Keratinocyte (primary cell): ENCODE measurements around the gene RRAS2. TPM values are rescaled to one million over a fixed set of nuclear protein-coding genes. Genes with fewer than 3 reads are reported as not detected.

Experiments
- DNase-seq: peaks from one replicate; pipeline ENCODE4 v3.0.0-alpha.2; 2011; ENCODE audit warnings: low read depth, missing footprints, low spot score
- FAIRE-seq: peaks from 2 replicates; lab custom pipeline; 2011; peaks lifted over from hg19 to GRCh38; lab: Jason Lieb, UNC
- H2AFZ ChIP-seq: 2 replicates; pipeline ENCODE4 v1.6.0; 2012; ENCODE audit warnings: low read length, control low read depth, inconsistent platforms; ENCODE audit not compliant: control insufficient read depth
- H3K27ac ChIP-seq: 2 replicates; pipeline ENCODE4 v1.5.1; 2011; ENCODE audit warnings: low read length; ENCODE audit not compliant: control insufficient read depth, insufficient read depth
- H3K27me3 ChIP-seq: 3 replicates; pipeline ENCODE4 v1.6.0; 2011; ENCODE audit warnings: low read length; ENCODE audit not compliant: control insufficient read depth, insufficient read depth; ENCODE audit errors: extremely low read depth
- H3K36me3 ChIP-seq, 2 experiments: 2 replicates in 1 of 2; 3 replicates in 1 of 2; pipeline ENCODE4 v1.5.1; 2011; ENCODE audit warnings: low read length in 2 of 2, mild to moderate bottlenecking in 1 of 2; ENCODE audit not compliant: control insufficient read depth in 2 of 2, insufficient read depth in 2 of 2; ENCODE audit errors: extremely low read depth in 1 of 2
- H3K4me1 ChIP-seq: 3 replicates; pipeline ENCODE4 v1.5.1; 2011; ENCODE audit warnings: low read length; ENCODE audit not compliant: control insufficient read depth, insufficient read depth; ENCODE audit errors: extremely low read depth
- H3K4me2 ChIP-seq: 3 replicates; pipeline ENCODE4 v1.6.0; 2011; ENCODE audit warnings: low read depth, low read length; ENCODE audit not compliant: control insufficient read depth, insufficient read depth; ENCODE audit errors: extremely low read depth
- H3K4me3 ChIP-seq, 3 experiments: fragments of 200-600 bp in 1 of 3; sonication (generic) in 1 of 3; 2 replicates in 2 of 3; 3 replicates in 1 of 3; pipeline ENCODE4 v1.5.1; 2011 to 2016; ENCODE audit warnings: low read length in 3 of 3, mild to moderate bottlenecking in 3 of 3, control low read depth in 2 of 3, inconsistent platforms in 1 of 3, low read depth in 1 of 3, mixed read lengths in 1 of 3, mixed run types in 1 of 3, moderate library complexity in 1 of 3; ENCODE audit not compliant: control insufficient read depth in 2 of 3, insufficient read depth in 2 of 3; ENCODE audit errors: extremely low read depth in 1 of 3
- H3K79me2 ChIP-seq: 2 replicates; pipeline ENCODE4 v1.6.0; 2012; ENCODE audit warnings: low read length; ENCODE audit not compliant: control insufficient read depth, insufficient read depth
- H3K9ac ChIP-seq: 3 replicates; pipeline ENCODE4 v1.6.0; 2011; ENCODE audit warnings: low read length; ENCODE audit not compliant: control insufficient read depth, insufficient read depth; ENCODE audit errors: extremely low read depth
- H3K9me1 ChIP-seq: 3 replicates; pipeline ENCODE4 v1.6.0; 2011; ENCODE audit warnings: low read length; ENCODE audit not compliant: control insufficient read depth, insufficient read depth; ENCODE audit errors: extremely low read depth
- H3K9me3 ChIP-seq: 2 replicates; pipeline ENCODE4 v1.5.1; 2012; ENCODE audit warnings: low read depth, low read length; ENCODE audit not compliant: control insufficient read depth
- H4K20me1 ChIP-seq: 3 replicates; pipeline ENCODE4 v1.6.0; 2011; ENCODE audit warnings: low read length; ENCODE audit not compliant: control insufficient read depth, insufficient read depth; ENCODE audit errors: extremely low read depth
- CTCF ChIP-seq, 3 experiments: IDR thresholded peaks in 1 of 3; conservative IDR thresholded peaks in 1 of 3; optimal IDR thresholded peaks in 1 of 3; 2 replicates in 2 of 3; 3 replicates in 1 of 3; pipeline versions ENCODE3 to v1.5.1; 2011; ENCODE audit warnings: low read length in 3 of 3, mild to moderate bottlenecking in 3 of 3, moderate library complexity in 2 of 3, control low read depth in 1 of 3, inconsistent platforms in 1 of 3; ENCODE audit not compliant: insufficient read depth in 2 of 3; ENCODE audit errors: extremely low read depth in 1 of 3
- EZH2 ChIP-seq: IDR thresholded peaks from one replicate; pipeline ENCODE4 v1.6.1; 2012; ENCODE audit warnings: inconsistent platforms, mild to moderate bottlenecking, low read length, moderate library complexity
- dilution Hi-C: fragments of 300-500 bp; cut with MboI; formaldehyde crosslinking; loops from one replicate; pipeline ENCODE4 v1.7.0; 2020; ENCODE audit warnings: low sequenced_read_pairs; ENCODE audit not compliant: extremely low pct_ligation_motif_present
- polyA plus RNA-seq, 5 experiments: library from polyadenylated mRNA; depleted of rRNA in 3 of 5; stranded (reverse) in 3 of 5; stranded (forward) in 1 of 5; unstranded in 1 of 5; fragments of >200 nt; gene quantifications; 1 replicate in 1 of 5; 2 replicates in 3 of 5; 3 replicates in 1 of 5; pipeline versions ENCODE4 v1.2.1 to v1.2.3, GENCODE V29; 2011 to 2012; ENCODE audit warnings: missing spikeins in 2 of 5, low read depth in 1 of 5, low replicate concordance in 1 of 5

Gene RRAS2
- polyA plus RNA-seq, 1 donor (not counting 4 experiments of a cell fraction or from before 2014, with no cell fraction given), result 99.3 TPM

- dilution Hi-C loops, result no loop called here
- H4K20me1 ChIP-seq, result no peaks in the 10 kb centered on the region
- no peak overlapping the region for H3K4me2 ChIP-seq
- H3K4me1 ChIP-seq, result no peaks in the 10 kb centered on the region
- no peak for DNase-seq
- H3K4me3 ChIP-seq, result no peak overlapping the region
- TF ChIP-seq EZH2 (no peak), CTCF (optimal IDR thresholded peaks at IDR 0.05 in 1 of 3, IDR thresholded peaks at IDR 0.05 in 1 of 3, conservative IDR thresholded peaks at IDR 0.05 in 1 of 3; ENCODE audit: extremely low read depth in 1 of 3, insufficient read depth in 2 of 3, low read length in 3 of 3) (no peak)
- H3K27ac ChIP-seq, result no peak overlapping the region
- no peaks in the 10 kb centered on the region for H3K36me3 ChIP-seq
- H3K79me2 ChIP-seq, result no peaks in the 10 kb centered on the region
- H2AFZ ChIP-seq, result no peak overlapping the region
- no peaks in the 10 kb centered on the region for H3K9me3 ChIP-seq
- H3K9ac ChIP-seq, result no peak overlapping the region
- no peak for FAIRE-seq
- H3K9me1 ChIP-seq, result no peaks in the 10 kb centered on the region
- no peaks in the 10 kb centered on the region for H3K27me3 ChIP-seq
Observed at GRCh38 chr11:14366936-14367335, 8.0 kb upstream of the RRAS2 start.

GRCh38 chr11:14364322-14364721 is 5.3 kb upstream of the RRAS2 start:
- dilution Hi-C loops, result no loop called here
- H3K4me3 ChIP-seq, result no peak overlapping the region
- FAIRE-seq, result no peak

More at GRCh38 chr11:14364322-14364721, 5.3 kb upstream of the RRAS2 start:
- Histone ChIP-seq H3K27me3 (no peaks in the 10 kb centered on the region), H3K9ac (no peak overlapping the region), H3K4me1 (peaks cover 5% of the 10 kb centered on the region), H2AFZ (no peak overlapping the region), H3K79me2 (no peaks in the 10 kb centered on the region), H3K27ac (no peak overlapping the region), H3K9me1 (no peaks in the 10 kb centered on the region), H4K20me1 (no peaks in the 10 kb centered on the region), H3K4me2 (no peak overlapping the region), H3K36me3 (no peaks in the 10 kb centered on the region), H3K9me3 (no peaks in the 10 kb centered on the region)
- no peak for TF ChIP-seq CTCF (optimal IDR thresholded peaks at IDR 0.05 in 1 of 3, IDR thresholded peaks at IDR 0.05 in 1 of 3, conservative IDR thresholded peaks at IDR 0.05 in 1 of 3; ENCODE audit: extremely low read depth in 1 of 3, insufficient read depth in 2 of 3, low read length in 3 of 3)
- TF ChIP-seq EZH2, result no peak
- no peak for DNase-seq
